Middle frontal gyrus (tissue), 1 donor: ENCODE measurements around the gene RXRB.

Experiments used
- DNase-seq: peaks from one replicate; pipeline ENCODE4 v3.0.0-alpha.2; 2015; ENCODE audit warnings: low spot score; ENCODE audit errors: extremely low spot score

RXRB gene

GRCh38 chr6:33176906-33177305, 23.6 kb downstream of the RXRB start:
- no peak for DNase-seq

- DNase-seq, result no peak
Measured at GRCh38 chr6:33175436-33176069, 24.9 kb downstream of the RXRB start.

GRCh38 chr6:33174784-33175183, 25.7 kb downstream of the RXRB start:
- no peak for DNase-seq

- no peak for DNase-seq
Measured at GRCh38 chr6:33173535-33174180, 26.8 kb downstream of the RXRB start.

- no peak for DNase-seq
Measured at GRCh38 chr6:33172688-33173534, 27.6 kb downstream of the RXRB start.

- no peak for DNase-seq
Measured at GRCh38 chr6:33171880-33172687, 28.4 kb downstream of the RXRB start.

- no peak for DNase-seq
Measured at GRCh38 chr6:33171016-33171879, 29.2 kb downstream of the RXRB start.

- no peak for DNase-seq
Measured at GRCh38 chr6:33170176-33171015, 30.1 kb downstream of the RXRB start.

GRCh38 chr6:33169291-33170175, 30.9 kb downstream of the RXRB start:
- no peak for DNase-seq

GRCh38 chr6:33168639-33169038, 31.8 kb downstream of the RXRB start:
- DNase-seq, result no peak

GRCh38 chr6:33168284-33168601, 32.2 kb downstream of the RXRB start:
- DNase-seq, result no peak

GRCh38 chr6:33167374-33168283, 32.8 kb downstream of the RXRB start:
- no peak for DNase-seq

- DNase-seq, result no peak
Measured at GRCh38 chr6:33166811-33167210, 33.7 kb downstream of the RXRB start.

- DNase-seq, result no peak
Measured at GRCh38 chr6:33166363-33166762, 34.1 kb downstream of the RXRB start.

GRCh38 chr6:33165581-33166258, 34.7 kb downstream of the RXRB start:
- DNase-seq, result no peak

GRCh38 chr6:33164665-33165373, 35.6 kb downstream of the RXRB start:
- no peak for DNase-seq

- no peak for DNase-seq
Measured at GRCh38 chr6:33164176-33164575, 36.3 kb downstream of the RXRB start.
